ENCODE data around the gene SPG11.

Gene SPG11

GRCh38 chr15:44516436-44516835, 147.0 kb downstream of the SPG11 start:
- no peak for DNase-seq

All from NCI-H1436 (cell line).